IMR-90 (cell line): Measurements from ENCODE around the gene FBXO44. TPM values are rescaled to one million over a fixed set of nuclear protein-coding genes. Genes with fewer than 3 reads are reported as not detected.

ENCODE experiments used
- ATAC-seq: fragments of 200-7000 bp; cut with Tn5 transposase; 2 replicates; pipeline ENCODE4 v1.9.1; 2020; ENCODE audit warnings: low read depth, mild to moderate bottlenecking, moderate library complexity
- BruUV-seq: library from RNA; stranded (reverse); fragments of 400-500 nt; replicated peaks from 2 replicates; lab custom pipeline; 2021; lab: Mats Ljungman, UMichigan
- CTCF ChIA-PET: fragments of 300-600 bp; formaldehyde crosslinking; extraction: SDS; loops from one replicate; lab custom pipeline; 2021; ENCODE audit warnings: antibody characterized with exemption; lab: Yijun Ruan, JAX
- POLR2A ChIA-PET: fragments of 300-600 bp; sonication (Branson Sonifier 250); formaldehyde crosslinking; loops from one replicate; lab custom pipeline; 2022; ENCODE audit warnings: antibody characterized with exemption; ENCODE audit not compliant: unreplicated experiment; lab: Charles Lee
- DNase-seq: peaks from one replicate; pipeline ENCODE4 v3.0.0; 2013
- H2AFZ ChIP-seq: replicated peaks from 2 replicates; pipeline ENCODE3; 2013; ENCODE audit warnings: low read length, mild to moderate bottlenecking; ENCODE audit not compliant: poor library complexity
- H2AK5ac ChIP-seq: 2 replicates; pipeline ENCODE4 v1.6.1; 2013; ENCODE audit warnings: low read depth, low read length, inconsistent platforms
- H2AK9ac ChIP-seq: replicated peaks from 2 replicates; pipeline ENCODE3; 2013; ENCODE audit warnings: mild to moderate bottlenecking, low read depth, low read length, moderate library complexity; ENCODE audit not compliant: poor library complexity
- H2BK120ac ChIP-seq: 2 replicates; pipeline ENCODE4 v1.6.1; 2013; ENCODE audit warnings: low read depth, low read length, inconsistent platforms
- H2BK15ac ChIP-seq: 3 replicates; pipeline ENCODE4 v1.6.1; 2013; ENCODE audit warnings: low read depth, low read length, inconsistent platforms
- H2BK20ac ChIP-seq: 2 replicates; pipeline ENCODE4 v1.6.1; 2013; ENCODE audit warnings: low read depth, mild to moderate bottlenecking, inconsistent platforms, low read length, moderate library complexity
- H2BK5ac ChIP-seq: 2 replicates; pipeline ENCODE4 v1.6.1; 2013; ENCODE audit warnings: mild to moderate bottlenecking, low read depth, low read length, inconsistent platforms; ENCODE audit not compliant: poor library complexity, severe bottlenecking
- H3K14ac ChIP-seq: replicated peaks from 2 replicates; pipeline ENCODE4 v1.6.1; 2013; ENCODE audit warnings: low read depth, low read length, inconsistent platforms
- H3K18ac ChIP-seq: 2 replicates; pipeline ENCODE4 v1.6.1; 2013; ENCODE audit warnings: low read depth, low read length, control low read depth
- H3K23ac ChIP-seq: 2 replicates; pipeline ENCODE4 v1.6.1; 2013; ENCODE audit warnings: low read depth, low read length, inconsistent platforms
- H3K27ac ChIP-seq: 2 replicates; pipeline ENCODE4 v1.5.1; 2013; ENCODE audit warnings: mild to moderate bottlenecking, control low read depth, low read length; ENCODE audit not compliant: insufficient read depth
- H3K27me3 ChIP-seq: 2 replicates; pipeline ENCODE4 v1.6.1; 2013; ENCODE audit warnings: low read length; ENCODE audit not compliant: control insufficient read depth, insufficient read depth
- H3K36me3 ChIP-seq: 2 replicates; pipeline ENCODE4 v1.6.1; 2013; ENCODE audit warnings: low read length, mixed read lengths; ENCODE audit not compliant: control insufficient read depth, insufficient read depth
- H3K4ac ChIP-seq: 2 replicates; pipeline ENCODE4 v1.6.1; 2013; ENCODE audit warnings: low read depth, low read length, inconsistent platforms
- H3K4me1 ChIP-seq: 2 replicates; pipeline ENCODE4 v1.6.1; 2013; ENCODE audit warnings: low read length, mixed read lengths; ENCODE audit not compliant: control insufficient read depth, insufficient read depth
- H3K4me2 ChIP-seq: 2 replicates; pipeline ENCODE4 v1.6.1; 2013; ENCODE audit warnings: low read depth, mild to moderate bottlenecking, control low read depth, low read length, moderate library complexity
- H3K4me3 ChIP-seq: 2 replicates; pipeline ENCODE4 v1.5.1; 2013; ENCODE audit warnings: low read depth, mild to moderate bottlenecking, control low read depth, low read length, moderate library complexity; ENCODE audit not compliant: insufficient read depth
- H3K56ac ChIP-seq: 2 replicates; pipeline ENCODE4 v1.6.1; 2013; ENCODE audit warnings: low read length, inconsistent platforms; ENCODE audit not compliant: insufficient read depth; ENCODE audit errors: extremely low read depth
- H3K79me1 ChIP-seq, 2 experiments: 2 replicates each; pipeline ENCODE4 v1.6.1; 2013; ENCODE audit warnings: low read length in 2 of 2, inconsistent platforms in 1 of 2, low read depth in 1 of 2
- H3K9ac ChIP-seq: 2 replicates; pipeline ENCODE4 v1.6.1; 2013; ENCODE audit warnings: low read depth, low read length, control low read depth
- H3K9me1 ChIP-seq: 2 replicates; pipeline ENCODE4 v1.6.1; 2013; ENCODE audit warnings: low read length, inconsistent platforms; ENCODE audit not compliant: insufficient read depth
- H3K9me3 ChIP-seq: 2 replicates; pipeline ENCODE4 v1.6.1; 2013; ENCODE audit warnings: low read length; ENCODE audit not compliant: control insufficient read depth, insufficient read depth
- H4K20me1 ChIP-seq: 2 replicates; pipeline ENCODE4 v1.6.1; 2013; ENCODE audit warnings: low read length, inconsistent platforms; ENCODE audit not compliant: insufficient read depth
- H4K5ac ChIP-seq: 2 replicates; pipeline ENCODE4 v1.6.1; 2013; ENCODE audit warnings: mild to moderate bottlenecking, low read depth, low read length, control low read depth
- H4K8ac ChIP-seq, 2 experiments: 2 replicates each; pipeline ENCODE4 v1.6.1; 2013; ENCODE audit warnings: low read depth in 2 of 2, low read length in 2 of 2, control low read depth in 1 of 2, inconsistent platforms in 1 of 2
- H4K91ac ChIP-seq: 2 replicates; pipeline ENCODE4 v1.6.1; 2013; ENCODE audit warnings: low read depth, low read length, inconsistent platforms; ENCODE audit not compliant: insufficient read depth
- BHLHE40 ChIP-seq: fragments of 150-350 bp; IDR thresholded peaks from 2 replicates; pipeline ENCODE4 v1.6.1; 2016; ENCODE audit warnings: mild to moderate bottlenecking, low read depth, low read length
- CHD1 ChIP-seq: IDR thresholded peaks from 2 replicates; pipeline ENCODE4 v1.6.1; 2012; ENCODE audit warnings: low read depth, low read length, improper control_type of control experiment
- ELK1 ChIP-seq: fragments of 150-350 bp; IDR thresholded peaks from 2 replicates; pipeline ENCODE4 v1.6.1; 2016; ENCODE audit warnings: low read depth, mild to moderate bottlenecking, low read length, moderate library complexity, borderline replicate concordance
- MAFK ChIP-seq: IDR thresholded peaks from 2 replicates; pipeline ENCODE4 v1.6.1; 2012; ENCODE audit warnings: low read depth, low read length, improper control_type of control experiment
- MAZ ChIP-seq: IDR thresholded peaks from 2 replicates; pipeline ENCODE4 v1.6.1; 2012; ENCODE audit warnings: low read depth, mild to moderate bottlenecking, low read length, improper control_type of control experiment, moderate library complexity, borderline replicate concordance
- POLR2A ChIP-seq: IDR thresholded peaks from 2 replicates; pipeline ENCODE4 v1.6.1; 2012; ENCODE audit warnings: mild to moderate bottlenecking, low read depth, low read length
- RFX5 ChIP-seq: IDR thresholded peaks from 2 replicates; pipeline ENCODE4 v1.8.0; 2012; ENCODE audit warnings: low read depth, mild to moderate bottlenecking, low read length, moderate library complexity
- SMC3 ChIP-seq: fragments of 150-350 bp; IDR thresholded peaks from 2 replicates; pipeline ENCODE4 v1.6.1; 2016; ENCODE audit warnings: low read depth, mild to moderate bottlenecking, antibody characterized with exemption, low read length, moderate library complexity
- USF2 ChIP-seq: fragments of 150-350 bp; IDR thresholded peaks from 2 replicates; pipeline ENCODE4 v1.6.1; 2017; ENCODE audit warnings: mild to moderate bottlenecking, antibody characterized with exemption, low read length, low read depth
- WGBS, 2 experiments: methylation state at CpG; one replicate each; pipeline versions ENCODE4 v1.1.5 to v1.1.7; 2013; ENCODE audit warnings: missing lambda C conversion rate in 2 of 2; ENCODE audit not compliant: insufficient read length in 1 of 2; ENCODE audit errors: extremely low coverage in 2 of 2; 5-methylcytosine and 5-hydroxymethylcytosine counted together
- dilution Hi-C: fragments of 300-500 bp; cut with HindIII; formaldehyde crosslinking; loops from one replicate; pipeline ENCODE4 v1.14.3; 2018; ENCODE audit warnings: low sequenced_read_pairs; ENCODE audit not compliant: unreplicated experiment
- in situ Hi-C: fragments of 300-500 bp; cut with MboI; formaldehyde crosslinking; loops from 3 replicates; pipeline ENCODE4 v1.14.3; 2019; ENCODE audit warnings: low sequenced_read_pairs, inconsistent platforms, mixed read lengths
- intact Hi-C: fragments of 100-400 bp; cut with micrococcal nuclease; formaldehyde crosslinking; loops from 2 replicates; pipeline ENCODE4 v1.10.0; 2022
- polyA plus RNA-seq, 3 experiments: library from polyadenylated mRNA; depleted of rRNA; stranded (reverse); fragments of >200 nt; gene quantifications; 2 replicates each; pipeline ENCODE4 v1.2.3, GENCODE V29; 2012; ENCODE audit warnings: low replicate concordance in 1 of 3
- total RNA-seq: library from RNA; depleted of rRNA; stranded (reverse); fragments of >200 nt; gene quantifications from 2 replicates; pipeline ENCODE4 v1.2.3, GENCODE V29; 2012
- TF ChIP-seq, protein P1 (sequence below): conservative IDR thresholded peaks from 2 replicates; pipeline ENCODE4 v1.5.1; 2012; ENCODE audit warnings: mild to moderate bottlenecking, low read depth, low read length, improper control_type of control experiment

Gene FBXO44
- total and polyA plus RNA-seq, 2 of the 4 experiments (the other 2 are of a cell fraction), result 9.3 to 25.5 TPM

DNA sequence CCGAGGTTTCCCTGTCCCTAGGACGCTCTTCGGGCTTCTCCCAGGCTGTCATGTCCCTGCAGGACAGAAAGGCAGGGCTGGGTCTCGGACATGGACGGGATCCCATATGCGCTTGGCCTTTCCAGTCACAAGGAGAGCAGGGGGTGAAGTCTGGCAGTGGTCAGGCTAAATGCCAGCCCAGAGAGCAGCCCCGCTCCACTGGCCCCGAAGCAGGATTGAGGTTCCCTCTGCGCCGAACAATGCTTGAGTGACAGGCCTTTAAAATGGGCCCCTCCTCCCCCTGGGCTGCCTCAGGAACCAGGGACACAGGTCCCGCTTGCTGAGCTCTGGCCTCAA lies 49.5 kb downstream of the FBXO44 start:
- no peaks in the 10 kb centered on the region for H3K79me1 ChIP-seq
- H3K9ac ChIP-seq, result no peak overlapping the region
- DNase-seq (no peak), ATAC-seq (no peak)
- H3K36me3 ChIP-seq, result no peaks in the 10 kb centered on the region
- TF ChIP-seq, protein P1, sequence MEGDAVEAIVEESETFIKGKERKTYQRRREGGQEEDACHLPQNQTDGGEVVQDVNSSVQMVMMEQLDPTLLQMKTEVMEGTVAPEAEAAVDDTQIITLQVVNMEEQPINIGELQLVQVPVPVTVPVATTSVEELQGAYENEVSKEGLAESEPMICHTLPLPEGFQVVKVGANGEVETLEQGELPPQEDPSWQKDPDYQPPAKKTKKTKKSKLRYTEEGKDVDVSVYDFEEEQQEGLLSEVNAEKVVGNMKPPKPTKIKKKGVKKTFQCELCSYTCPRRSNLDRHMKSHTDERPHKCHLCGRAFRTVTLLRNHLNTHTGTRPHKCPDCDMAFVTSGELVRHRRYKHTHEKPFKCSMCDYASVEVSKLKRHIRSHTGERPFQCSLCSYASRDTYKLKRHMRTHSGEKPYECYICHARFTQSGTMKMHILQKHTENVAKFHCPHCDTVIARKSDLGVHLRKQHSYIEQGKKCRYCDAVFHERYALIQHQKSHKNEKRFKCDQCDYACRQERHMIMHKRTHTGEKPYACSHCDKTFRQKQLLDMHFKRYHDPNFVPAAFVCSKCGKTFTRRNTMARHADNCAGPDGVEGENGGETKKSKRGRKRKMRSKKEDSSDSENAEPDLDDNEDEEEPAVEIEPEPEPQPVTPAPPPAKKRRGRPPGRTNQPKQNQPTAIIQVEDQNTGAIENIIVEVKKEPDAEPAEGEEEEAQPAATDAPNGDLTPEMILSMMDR, result no peak
- TF ChIP-seq MAZ (no peak), RFX5 (no peak), POLR2A (no peak), CHD1 (no peak), MAFK (no peak), USF2 (no peak), ELK1 (no peak), SMC3 (no peak), BHLHE40 (no peak)
- H2AK9ac ChIP-seq, result no peak overlapping the region
- H3K4me1 ChIP-seq, result no peaks in the 10 kb centered on the region; the same call in 1 of the 2 replicates
- no peak overlapping the region for H2BK20ac ChIP-seq
- no peak overlapping the region for H2BK5ac ChIP-seq
- H4K91ac ChIP-seq, result no peak overlapping the region
- no peaks in the 10 kb centered on the region for H4K20me1 ChIP-seq
- intact Hi-C loops, result no loop called here
- H2AK5ac ChIP-seq, result no peak overlapping the region
- peaks cover 54% of the 10 kb centered on the region for H3K27me3 ChIP-seq
- WGBS, 2 experiments, result no CpG with 5 or more reads among the region's 11 CpGs
- H3K23ac ChIP-seq, result no peak overlapping the region
- CTCF ChIA-PET, result no interaction called here
- no peak overlapping the region for H3K14ac ChIP-seq
- no peak overlapping the region for H4K8ac ChIP-seq
- H3K56ac ChIP-seq, result no peak overlapping the region
- H2BK15ac ChIP-seq, result no peak overlapping the region
- peaks cover 4% of the 10 kb centered on the region for H3K9me1 ChIP-seq
- H4K5ac ChIP-seq, result no peak overlapping the region
- in situ Hi-C loops, result no loop called here
- no peak overlapping the region for H3K27ac ChIP-seq
- H3K18ac ChIP-seq, result no peak overlapping the region
- no peak overlapping the region for H3K4me2 ChIP-seq
- BruUV-seq, result no TSS peak
- no peak overlapping the region for H2AFZ ChIP-seq
- H3K9me3 ChIP-seq, result no peaks in the 10 kb centered on the region
- POLR2A ChIA-PET, result no interaction called here
- H2BK120ac ChIP-seq, result no peak overlapping the region
- H3K4me3 ChIP-seq, result no peak overlapping the region
- H3K4ac ChIP-seq, result no peak overlapping the region
- dilution Hi-C loops, result no loop called here
